H54 (cell line): Measurements from ENCODE around the gene IGF2.
A peak's percentile ranks its signal among the peaks of the same experiment; 100 is the strongest.

Source experiments
- DNase-seq: peaks from one replicate; pipeline ENCODE4 v3.0.0; 2011; ENCODE audit warnings: low spot score, mixed read lengths; ENCODE audit not compliant: insufficient read length
- FAIRE-seq: peaks from 3 replicates; lab custom pipeline; 2011; peaks lifted over from hg19 to GRCh38; lab: Jason Lieb, UNC
- POLR2A ChIP-seq: IDR thresholded peaks from 2 replicates; pipeline ENCODE4 v1.6.1; 2011; ENCODE audit warnings: low read depth, mild to moderate bottlenecking, low read length

Gene IGF2

GRCh38 chr11:2176389-2176900 is 37.3 kb upstream of the IGF2 start:
- no peak for TF ChIP-seq POLR2A
- no peak for DNase-seq
- FAIRE-seq: no peak

GRCh38 chr11:2175659-2176058 is 36.5 kb upstream of the IGF2 start:
- FAIRE-seq: no peak
- DNase-seq: peak; percentile 91
- TF ChIP-seq POLR2A: no peak

DNA sequence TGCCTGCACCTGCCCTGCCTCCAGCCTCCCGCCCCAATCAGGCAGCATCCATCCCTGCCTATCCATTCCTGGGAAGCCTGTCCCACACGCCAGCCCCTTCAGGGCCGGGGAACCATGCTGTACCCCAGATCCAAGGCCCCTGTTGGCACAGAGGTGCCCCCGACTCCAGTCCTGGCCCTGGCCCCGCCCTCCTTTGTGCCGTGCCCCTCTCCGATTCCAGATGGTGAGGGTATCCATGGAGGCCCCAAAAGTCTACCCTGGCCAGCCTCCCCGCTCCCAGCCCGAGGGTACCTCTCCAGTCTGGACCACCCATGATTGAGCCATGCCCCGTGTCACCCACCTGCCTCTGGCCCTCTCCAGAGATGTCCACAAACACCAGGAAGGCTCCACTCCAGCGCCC is 35.2 kb upstream of the IGF2 start:
- FAIRE-seq (no peak), DNase-seq (no peak)
- TF ChIP-seq POLR2A: no peak

DNA sequence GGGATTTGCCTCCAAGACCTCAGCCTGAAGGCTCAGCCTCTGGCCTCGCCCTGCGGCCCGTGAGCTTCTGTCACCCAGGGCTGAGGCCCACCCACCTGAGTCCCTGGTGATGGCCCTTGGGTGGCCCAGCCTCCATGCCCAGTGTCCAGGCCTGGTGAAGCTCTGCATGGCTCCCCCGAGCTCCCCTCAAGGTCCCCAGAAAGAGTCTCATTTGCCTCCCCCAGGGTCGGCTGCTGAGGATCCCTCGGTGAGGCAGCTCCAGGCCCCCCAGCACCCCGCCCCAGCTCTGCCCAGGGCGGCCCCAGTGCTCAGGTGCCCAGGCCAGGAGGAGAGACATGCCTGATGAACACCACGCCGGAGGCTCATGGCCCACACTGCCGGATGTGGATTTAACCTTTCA is 34.6 kb upstream of the IGF2 start:
- FAIRE-seq: no peak

DNA sequence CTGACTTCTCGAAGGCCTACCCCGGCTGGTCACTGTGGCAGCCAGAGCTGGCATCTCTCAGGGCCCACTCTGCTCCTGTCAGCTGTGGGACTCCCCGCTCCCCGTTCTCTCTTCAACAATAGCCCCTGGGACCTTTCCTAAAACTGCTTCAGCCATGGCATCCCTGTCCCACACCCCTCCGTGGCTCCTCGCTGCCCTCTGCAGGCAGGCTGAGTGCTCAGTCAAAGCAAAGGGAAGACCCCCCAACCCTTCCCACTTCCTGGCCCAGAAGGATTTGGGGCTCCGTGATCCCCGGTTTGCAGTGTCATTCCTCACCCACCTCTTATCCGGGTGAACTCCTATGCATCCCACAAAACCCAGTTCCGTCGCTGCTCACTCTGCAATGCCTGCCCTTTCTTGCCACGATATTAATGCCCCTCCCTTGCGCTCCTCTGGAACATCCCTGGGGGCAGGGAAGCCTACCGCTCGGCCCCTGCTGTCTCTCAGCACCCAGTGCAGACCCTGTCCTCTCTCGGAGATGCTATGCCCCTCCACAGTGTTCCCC is 34.0 kb upstream of the IGF2 start:
- TF ChIP-seq POLR2A: no peak
- no peak for DNase-seq

More for the DNA sequence above, 34.6 kb upstream of the IGF2 start:
- DNase-seq: no peak
- no peak for TF ChIP-seq POLR2A

DNA sequence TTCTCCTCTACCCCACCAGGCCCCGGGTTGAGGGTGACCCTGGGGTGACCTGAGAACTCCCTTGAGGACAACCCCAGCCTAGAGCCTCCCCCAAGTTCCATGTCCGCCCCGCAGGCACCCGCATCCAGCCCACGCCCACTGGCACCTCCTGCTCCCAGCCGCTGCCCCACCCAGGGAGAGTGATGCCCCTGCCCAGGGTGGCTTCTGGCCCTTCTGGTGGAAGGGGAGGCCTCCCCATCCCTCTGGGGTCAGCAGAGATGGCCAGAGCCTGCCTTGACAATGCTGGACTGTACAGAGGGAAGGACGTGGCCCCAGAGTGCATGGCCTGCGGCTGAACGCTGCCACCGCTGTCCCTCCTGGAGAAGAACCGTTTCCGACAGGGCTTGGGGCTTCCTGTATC is 33.5 kb upstream of the IGF2 start:
- DNase-seq: no peak
- TF ChIP-seq POLR2A: no peak
- FAIRE-seq: no peak

More for the DNA sequence above, 34.0 kb upstream of the IGF2 start:
- FAIRE-seq: no peak

- TF ChIP-seq POLR2A: no peak
- FAIRE-seq: no peak
- no peak for DNase-seq
These were observed 32.4 kb upstream of the IGF2 start, which contains the start of gene TH for GRCh38 chr11:2171591-2172003. Gene TH (minus strand): TSS chr11:2171815. CDS start chr11:2171786, 29 bp downstream.

DNA sequence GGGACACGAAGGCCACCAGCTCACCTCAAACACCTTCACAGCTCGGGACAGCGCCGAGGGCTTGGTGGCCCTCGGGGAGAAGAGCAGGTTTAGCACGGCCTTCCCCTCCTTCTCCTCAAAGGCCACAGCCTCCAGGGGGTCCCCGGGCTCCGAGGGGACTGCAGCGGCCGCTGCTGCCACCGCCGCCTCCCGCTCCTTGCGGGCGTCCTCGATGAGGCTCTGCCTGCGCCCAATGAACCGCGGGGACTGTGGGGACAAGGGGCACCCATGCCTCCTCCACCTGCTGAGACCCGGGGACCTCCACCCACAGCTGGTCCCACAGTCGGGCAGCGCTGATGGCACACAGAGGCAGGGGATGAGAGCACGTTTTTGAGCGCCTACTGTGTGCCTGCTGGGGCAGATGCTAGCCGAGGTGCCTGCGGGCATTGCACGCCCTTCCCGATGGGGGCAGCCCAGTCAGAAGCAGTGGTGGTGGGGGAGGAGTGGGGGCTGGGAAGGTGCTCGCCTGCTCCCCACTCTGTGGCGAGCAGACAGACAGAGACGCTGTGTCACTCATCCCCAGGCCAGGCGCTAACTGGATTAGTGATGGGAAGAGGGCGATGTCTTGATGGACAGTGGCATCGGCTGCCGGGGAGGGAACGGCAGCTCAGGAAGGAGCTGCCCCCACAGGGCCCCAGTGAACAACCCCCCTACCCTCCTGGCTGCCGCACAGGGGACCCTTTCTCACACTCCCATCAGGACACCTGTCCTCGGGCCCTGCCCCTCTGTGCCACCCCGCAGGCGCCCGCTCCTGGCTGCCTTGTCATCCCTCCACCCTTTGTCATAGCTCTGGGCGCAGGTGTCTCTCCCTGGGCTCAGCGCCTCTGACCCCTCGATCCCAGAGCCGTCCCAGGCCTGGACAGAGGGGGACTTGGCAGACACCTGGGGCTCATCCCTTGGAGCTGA is 30.7 kb upstream of the IGF2 start:
- DNase-seq (no peak), FAIRE-seq (no peak)
- TF ChIP-seq POLR2A: no peak

- no peak for TF ChIP-seq POLR2A
- DNase-seq (no peak), FAIRE-seq (no peak)
These were observed 29.8 kb upstream of the IGF2 start for GRCh38 chr11:2169005-2169378.

- FAIRE-seq: no peak
- TF ChIP-seq POLR2A: no peak
- DNase-seq: no peak
These were observed 29.3 kb upstream of the IGF2 start for GRCh38 chr11:2168286-2169004.

GRCh38 chr11:2167141-2168045 is 28.2 kb upstream of the IGF2 start:
- DNase-seq (no peak), FAIRE-seq (no peak)
- no peak for TF ChIP-seq POLR2A

DNA sequence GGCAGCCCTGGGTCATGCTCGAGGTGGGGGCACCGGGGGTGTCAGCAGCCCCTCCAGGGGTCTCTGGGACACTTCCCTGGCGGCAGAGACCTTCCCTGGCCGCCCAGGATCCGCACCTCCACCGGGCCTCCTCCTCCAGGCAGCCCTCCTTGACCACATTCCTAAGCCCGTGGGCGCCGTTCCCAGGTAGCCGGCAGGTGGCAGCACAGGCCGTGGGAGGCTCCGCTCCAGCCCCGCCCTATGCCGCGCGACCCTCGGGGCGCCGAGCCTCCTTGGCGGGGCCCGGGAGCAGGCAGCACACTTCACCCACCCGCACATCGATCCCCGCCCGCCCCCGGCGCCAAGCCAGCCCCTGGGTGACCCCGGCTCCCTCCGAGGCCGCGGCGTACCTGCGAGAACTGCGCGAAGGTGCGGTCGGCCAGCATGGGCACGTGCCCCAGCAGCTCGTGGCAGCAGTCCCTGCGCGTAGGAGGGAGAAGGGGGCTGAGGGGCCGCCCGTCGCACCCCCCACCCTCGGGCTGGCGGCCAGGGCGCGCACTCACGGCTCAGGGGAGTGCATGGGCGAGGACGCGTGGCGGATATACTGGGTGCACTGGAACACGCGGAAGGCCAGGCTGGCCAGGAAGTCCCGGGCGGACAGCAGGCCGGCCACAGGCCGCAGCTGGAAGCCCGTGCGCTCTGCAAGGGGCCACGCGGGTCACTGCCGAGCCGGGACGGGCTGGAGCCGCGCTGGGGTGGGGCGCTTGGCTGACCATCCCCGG is 27.1 kb upstream of the IGF2 start:
- no peak for DNase-seq
- no peak for FAIRE-seq
- no peak for TF ChIP-seq POLR2A
